K562 (cell line): ENCODE data around the gene C16orf95. TPM values are rescaled to one million over a fixed set of nuclear protein-coding genes. Genes with fewer than 3 reads are reported as not detected.

ENCODE experiments used
- BCL6 ChIP-seq: fragments of 250-450 bp; sonication (Bioruptor Pico); IDR thresholded peaks from 2 replicates; pipeline ENCODE4 v1.4.0; 2020
- HDAC2 ChIP-seq: fragments of 450-650 bp; IDR thresholded peaks from 2 replicates; pipeline ENCODE4 v1.6.1; 2016; ENCODE audit warnings: mild to moderate bottlenecking
- MTA2 ChIP-seq: fragments of 450-650 bp; IDR thresholded peaks from 2 replicates; pipeline ENCODE4 v1.6.1; 2016; ENCODE audit warnings: low read depth
- PRMT5 ChIP-seq: sonication (generic); formaldehyde crosslinking; IDR thresholded peaks from 2 replicates; pipeline ENCODE4 v1.5.0; 2020; ENCODE audit warnings: missing genetic modification reagents
- ZNF740 ChIP-seq, 3 experiments: fragments of 200-800 bp in 1 of 3; sonication (Bioruptor generic) in 1 of 3; sonication (generic) in 1 of 3; formaldehyde crosslinking in 1 of 3; IDR thresholded peaks; 2 replicates each; pipeline versions ENCODE4 v1.6.1 to v1.8.0; 2016 to 2022; ENCODE audit warnings: mild to moderate bottlenecking in 2 of 3, missing compliant biosample characterization in 2 of 3, missing genetic modification characterization in 2 of 3, missing genetic modification reagents in 1 of 3
- ZNF766 ChIP-seq: fragments of 200-800 bp; sonication (Bioruptor generic); conservative IDR thresholded peaks from 2 replicates; pipeline ENCODE4 v1.6.1; 2016; ENCODE audit warnings: missing genetic modification characterization, missing compliant biosample characterization
- polyA plus RNA-seq, 8 experiments: library from polyadenylated mRNA; depleted of rRNA in 4 of 8; stranded (reverse) in 5 of 8; unstranded in 3 of 8; fragments of >200 nt; fragmentation: Nextera tagmentation in 2 of 8; fragmentation: Illumina TruSeq in 1 of 8; extraction: Ambion mirVana in 2 of 8; extraction: Trizol in 1 of 8; gene quantifications; 2 replicates each; pipeline versions ENCODE4 v1.2.1 to v1.2.3, GENCODE V29; 2011 to 2014; ENCODE audit warnings: inconsistent platforms in 1 of 8, missing spikeins in 1 of 8
- total RNA-seq, 7 experiments: library from RNA; depleted of rRNA in 6 of 7; stranded (reverse); fragments of >200 nt in 6 of 7; fragmentation: Illumina TruSeq in 2 of 7; extraction: Trizol in 2 of 7; gene quantifications; 2 replicates each; pipeline versions ENCODE4 v1.2.1 to v1.2.3, GENCODE V29; 2011 to 2021; ENCODE audit warnings: low replicate concordance in 1 of 7
- TF ChIP-seq, protein P1 (sequence below), 2 experiments: fragments of 450-650 bp; IDR thresholded peaks; 2 replicates each; pipeline ENCODE4 v1.6.1; 2018; ENCODE audit warnings: mild to moderate bottlenecking in 2 of 2, low read depth in 1 of 2; ENCODE audit not compliant: partially characterized antibody in 2 of 2
- TF ChIP-seq, protein P2 (sequence below): fragments of 450-650 bp; IDR thresholded peaks from 2 replicates; pipeline ENCODE4 v1.7.1; 2018; ENCODE audit warnings: mild to moderate bottlenecking, low read depth; ENCODE audit not compliant: partially characterized antibody

The C16orf95 gene
- total and polyA plus RNA-seq, 9 of the 15 experiments (the other 6 are each of a cell fraction or from before 2014, with no cell fraction given), result 6.5 to 20.5 (median 9.4) TPM

DNA sequence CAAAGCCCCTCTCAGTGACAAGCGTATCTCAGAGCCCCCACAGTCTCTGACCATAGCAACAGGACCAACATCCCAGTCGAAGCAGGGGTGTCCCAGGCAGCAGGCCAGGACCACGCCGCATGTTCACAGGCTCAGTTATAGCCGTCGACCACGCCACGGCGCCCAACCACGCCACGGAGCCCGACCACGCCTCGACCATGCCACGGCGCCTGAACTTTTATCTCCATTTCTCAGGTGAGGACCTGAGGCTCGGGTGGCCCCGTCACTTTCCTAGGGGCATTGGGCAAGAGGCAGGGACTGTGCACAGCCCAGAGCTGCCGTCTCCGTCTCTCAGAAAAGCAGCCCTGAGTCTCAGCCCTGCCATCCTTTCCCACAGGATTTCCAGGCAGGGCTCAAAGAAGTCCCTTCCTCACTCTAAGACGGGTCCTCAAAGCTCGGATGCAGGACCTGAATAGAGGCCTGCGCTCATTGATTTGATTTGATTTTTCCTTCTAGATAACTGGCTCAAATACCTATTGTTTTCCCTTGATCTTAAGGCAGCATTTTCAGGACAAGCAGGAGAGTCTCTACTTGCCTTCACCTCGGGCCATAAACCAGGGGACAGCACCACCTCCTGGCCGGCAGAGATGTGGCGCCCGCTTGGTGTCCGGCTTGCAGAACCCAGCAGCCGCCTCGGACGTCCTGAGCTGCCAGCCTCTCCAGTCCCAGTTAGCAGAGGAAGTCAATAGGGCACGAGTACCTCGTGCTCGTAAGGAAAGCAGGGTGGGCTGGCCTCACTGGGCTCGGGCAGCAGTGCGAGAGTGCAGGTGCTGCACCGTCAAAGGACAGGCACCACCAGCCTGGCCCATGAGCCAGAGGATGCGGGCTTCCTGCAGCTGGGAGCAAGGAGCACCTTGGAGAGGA lies 38.8 kb downstream of the C16orf95 start (continued):
- TF ChIP-seq, protein P1, sequence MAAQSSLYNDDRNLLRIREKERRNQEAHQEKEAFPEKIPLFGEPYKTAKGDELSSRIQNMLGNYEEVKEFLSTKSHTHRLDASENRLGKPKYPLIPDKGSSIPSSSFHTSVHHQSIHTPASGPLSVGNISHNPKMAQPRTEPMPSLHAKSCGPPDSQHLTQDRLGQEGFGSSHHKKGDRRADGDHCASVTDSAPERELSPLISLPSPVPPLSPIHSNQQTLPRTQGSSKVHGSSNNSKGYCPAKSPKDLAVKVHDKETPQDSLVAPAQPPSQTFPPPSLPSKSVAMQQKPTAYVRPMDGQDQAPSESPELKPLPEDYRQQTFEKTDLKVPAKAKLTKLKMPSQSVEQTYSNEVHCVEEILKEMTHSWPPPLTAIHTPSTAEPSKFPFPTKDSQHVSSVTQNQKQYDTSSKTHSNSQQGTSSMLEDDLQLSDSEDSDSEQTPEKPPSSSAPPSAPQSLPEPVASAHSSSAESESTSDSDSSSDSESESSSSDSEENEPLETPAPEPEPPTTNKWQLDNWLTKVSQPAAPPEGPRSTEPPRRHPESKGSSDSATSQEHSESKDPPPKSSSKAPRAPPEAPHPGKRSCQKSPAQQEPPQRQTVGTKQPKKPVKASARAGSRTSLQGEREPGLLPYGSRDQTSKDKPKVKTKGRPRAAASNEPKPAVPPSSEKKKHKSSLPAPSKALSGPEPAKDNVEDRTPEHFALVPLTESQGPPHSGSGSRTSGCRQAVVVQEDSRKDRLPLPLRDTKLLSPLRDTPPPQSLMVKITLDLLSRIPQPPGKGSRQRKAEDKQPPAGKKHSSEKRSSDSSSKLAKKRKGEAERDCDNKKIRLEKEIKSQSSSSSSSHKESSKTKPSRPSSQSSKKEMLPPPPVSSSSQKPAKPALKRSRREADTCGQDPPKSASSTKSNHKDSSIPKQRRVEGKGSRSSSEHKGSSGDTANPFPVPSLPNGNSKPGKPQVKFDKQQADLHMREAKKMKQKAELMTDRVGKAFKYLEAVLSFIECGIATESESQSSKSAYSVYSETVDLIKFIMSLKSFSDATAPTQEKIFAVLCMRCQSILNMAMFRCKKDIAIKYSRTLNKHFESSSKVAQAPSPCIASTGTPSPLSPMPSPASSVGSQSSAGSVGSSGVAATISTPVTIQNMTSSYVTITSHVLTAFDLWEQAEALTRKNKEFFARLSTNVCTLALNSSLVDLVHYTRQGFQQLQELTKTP (IDR thresholded peaks at IDR 0.05; ENCODE audit: low read depth in 1 of 2, partially characterized antibody in 2 of 2), result no peak
- TF ChIP-seq PRMT5 (CRISPR knock-in tag) (no peak), ZNF740 (CRISPR knock-in tag; IDR thresholded peaks at IDR 0.05) (no peak), ZNF740 (tag; IDR thresholded peaks at IDR 0.05) (no peak), BCL6 (CRISPR knock-in tag) (no peak), MTA2 (no peak), ZNF766 (CRISPR knock-in tag) (no peak), HDAC2 (no peak)
- TF ChIP-seq, protein P2, sequence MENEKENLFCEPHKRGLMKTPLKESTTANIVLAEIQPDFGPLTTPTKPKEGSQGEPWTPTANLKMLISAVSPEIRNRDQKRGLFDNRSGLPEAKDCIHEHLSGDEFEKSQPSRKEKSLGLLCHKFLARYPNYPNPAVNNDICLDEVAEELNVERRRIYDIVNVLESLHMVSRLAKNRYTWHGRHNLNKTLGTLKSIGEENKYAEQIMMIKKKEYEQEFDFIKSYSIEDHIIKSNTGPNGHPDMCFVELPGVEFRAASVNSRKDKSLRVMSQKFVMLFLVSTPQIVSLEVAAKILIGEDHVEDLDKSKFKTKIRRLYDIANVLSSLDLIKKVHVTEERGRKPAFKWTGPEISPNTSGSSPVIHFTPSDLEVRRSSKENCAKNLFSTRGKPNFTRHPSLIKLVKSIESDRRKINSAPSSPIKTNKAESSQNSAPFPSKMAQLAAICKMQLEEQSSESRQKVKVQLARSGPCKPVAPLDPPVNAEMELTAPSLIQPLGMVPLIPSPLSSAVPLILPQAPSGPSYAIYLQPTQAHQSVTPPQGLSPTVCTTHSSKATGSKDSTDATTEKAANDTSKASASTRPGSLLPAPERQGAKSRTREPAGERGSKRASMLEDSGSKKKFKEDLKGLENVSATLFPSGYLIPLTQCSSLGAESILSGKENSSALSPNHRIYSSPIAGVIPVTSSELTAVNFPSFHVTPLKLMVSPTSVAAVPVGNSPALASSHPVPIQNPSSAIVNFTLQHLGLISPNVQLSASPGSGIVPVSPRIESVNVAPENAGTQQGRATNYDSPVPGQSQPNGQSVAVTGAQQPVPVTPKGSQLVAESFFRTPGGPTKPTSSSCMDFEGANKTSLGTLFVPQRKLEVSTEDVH, result no peak
